Measurements from ENCODE around the gene PTP4A2.

The PTP4A2 gene

DNA sequence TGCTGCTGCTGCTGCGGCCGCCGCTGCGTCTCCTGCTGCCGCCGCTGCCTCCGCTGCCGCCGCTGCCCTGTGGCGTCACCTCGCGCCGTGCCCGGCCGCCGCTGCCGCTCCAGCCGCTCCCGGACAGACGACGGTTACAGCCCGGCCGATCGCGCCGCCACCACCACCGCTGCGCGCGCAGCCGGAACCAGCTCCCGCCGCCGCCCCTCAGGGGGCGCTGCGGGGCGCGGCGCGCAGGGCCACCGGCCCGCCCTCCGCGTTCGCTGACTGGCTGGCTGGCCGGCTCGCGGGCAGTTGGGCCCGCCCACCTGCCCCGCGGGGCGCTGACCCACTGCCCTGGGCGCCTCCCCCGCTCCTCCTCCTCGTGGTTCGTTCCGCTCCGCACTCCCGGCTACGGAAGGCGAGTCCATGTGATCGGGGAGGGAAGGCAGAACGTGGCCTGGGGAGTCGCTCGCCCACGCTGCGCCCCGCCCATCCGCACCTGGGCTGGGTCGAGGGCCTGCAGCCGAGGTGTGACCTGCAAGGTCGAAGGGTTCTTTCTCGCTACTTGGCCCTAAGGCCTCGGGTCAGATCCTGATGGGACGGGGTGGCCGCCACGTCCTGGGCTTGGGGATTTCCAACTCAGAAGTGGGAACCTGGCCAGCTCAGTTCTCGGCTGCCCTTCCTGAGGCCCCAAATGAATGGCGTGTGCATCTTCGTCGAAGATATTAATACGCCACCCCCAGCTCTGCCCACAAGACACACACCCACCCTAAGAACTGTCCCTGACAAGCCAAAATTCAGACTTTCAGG, at the start of gene PTP4A2:
Gene PTP4A2, minus strand, starts transcription at position 185 of the 792 bp plus-strand sequence. CDS start 19,303 bp downstream, outside the sequence.
- in situ Hi-C loops (cut with HindIII; ENCODE audit: low sequenced_read_pairs) = no loop called here
- peak; percentile 94 for DNase-seq (ENCODE audit: low read depth, low spot score)
- TF ChIP-seq, protein P1, sequence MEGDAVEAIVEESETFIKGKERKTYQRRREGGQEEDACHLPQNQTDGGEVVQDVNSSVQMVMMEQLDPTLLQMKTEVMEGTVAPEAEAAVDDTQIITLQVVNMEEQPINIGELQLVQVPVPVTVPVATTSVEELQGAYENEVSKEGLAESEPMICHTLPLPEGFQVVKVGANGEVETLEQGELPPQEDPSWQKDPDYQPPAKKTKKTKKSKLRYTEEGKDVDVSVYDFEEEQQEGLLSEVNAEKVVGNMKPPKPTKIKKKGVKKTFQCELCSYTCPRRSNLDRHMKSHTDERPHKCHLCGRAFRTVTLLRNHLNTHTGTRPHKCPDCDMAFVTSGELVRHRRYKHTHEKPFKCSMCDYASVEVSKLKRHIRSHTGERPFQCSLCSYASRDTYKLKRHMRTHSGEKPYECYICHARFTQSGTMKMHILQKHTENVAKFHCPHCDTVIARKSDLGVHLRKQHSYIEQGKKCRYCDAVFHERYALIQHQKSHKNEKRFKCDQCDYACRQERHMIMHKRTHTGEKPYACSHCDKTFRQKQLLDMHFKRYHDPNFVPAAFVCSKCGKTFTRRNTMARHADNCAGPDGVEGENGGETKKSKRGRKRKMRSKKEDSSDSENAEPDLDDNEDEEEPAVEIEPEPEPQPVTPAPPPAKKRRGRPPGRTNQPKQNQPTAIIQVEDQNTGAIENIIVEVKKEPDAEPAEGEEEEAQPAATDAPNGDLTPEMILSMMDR (IDR thresholded peaks at IDR 0.05; ENCODE audit: low read depth, low read length) = peak; percentile 34
- H3K4me3 ChIP-seq (ENCODE audit: low read depth, low read length) = peak within 1 kb of the TSS; percentile 60

DNA sequence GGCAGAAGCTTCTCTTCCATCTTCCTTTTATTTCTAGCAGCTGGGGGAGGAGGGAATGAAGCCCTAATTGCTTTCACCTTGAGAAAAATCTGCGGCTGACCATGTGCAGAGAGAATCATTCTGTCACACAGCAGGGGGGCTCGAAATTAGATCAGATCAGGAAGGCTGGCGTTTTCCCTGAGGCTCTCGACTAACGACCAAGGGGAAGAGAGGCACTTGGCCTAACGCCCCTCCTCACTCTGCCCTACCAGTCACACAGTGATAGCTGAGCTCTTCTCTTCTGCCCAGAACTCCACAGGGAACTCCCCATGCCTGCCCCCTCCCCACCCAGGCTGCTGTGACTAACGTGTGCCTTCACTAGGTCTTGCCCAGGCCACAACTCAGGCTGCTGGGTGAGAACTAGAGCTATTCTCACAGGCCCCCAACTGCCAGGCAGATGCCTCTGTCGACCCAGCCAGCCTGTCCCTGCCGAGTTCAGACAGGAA, 49.0 kb upstream of the PTP4A2 start:
- TF ChIP-seq, protein P1 (IDR thresholded peaks at IDR 0.05; ENCODE audit: low read depth, low read length) = no peak
- H3K4me3 ChIP-seq (ENCODE audit: low read depth, low read length) = no peak overlapping the region
- peak; percentile 30 for DNase-seq (ENCODE audit: low read depth, low spot score)
- in situ Hi-C loops (cut with HindIII; ENCODE audit: low sequenced_read_pairs) = no loop called here

DNA sequence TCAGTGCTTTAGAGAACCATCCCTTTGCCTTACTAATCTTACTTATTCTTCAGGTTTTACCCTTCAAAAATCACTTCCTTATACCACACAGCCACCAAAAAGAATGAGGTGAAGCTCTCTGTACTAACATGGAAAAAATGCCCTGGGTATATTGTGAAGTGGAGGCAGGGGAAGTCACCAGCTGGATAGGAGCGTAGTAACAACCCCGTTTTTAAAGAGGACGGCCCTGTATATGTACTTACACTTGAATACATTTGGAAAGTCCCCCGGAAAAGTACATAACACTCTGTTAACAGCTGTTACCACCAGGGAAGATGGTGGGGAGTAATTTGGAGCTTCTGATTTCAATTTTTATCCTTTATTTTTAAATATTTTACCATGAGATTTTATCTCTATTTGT, 47.3 kb upstream of the PTP4A2 start:
- in situ Hi-C loops (cut with HindIII; ENCODE audit: low sequenced_read_pairs) = no loop called here
- DNase-seq (ENCODE audit: low read depth, low spot score) = no peak
- H3K4me3 ChIP-seq (ENCODE audit: low read depth, low read length) = no peak overlapping the region
- TF ChIP-seq, protein P1 (IDR thresholded peaks at IDR 0.05; ENCODE audit: low read depth, low read length) = no peak

DNA sequence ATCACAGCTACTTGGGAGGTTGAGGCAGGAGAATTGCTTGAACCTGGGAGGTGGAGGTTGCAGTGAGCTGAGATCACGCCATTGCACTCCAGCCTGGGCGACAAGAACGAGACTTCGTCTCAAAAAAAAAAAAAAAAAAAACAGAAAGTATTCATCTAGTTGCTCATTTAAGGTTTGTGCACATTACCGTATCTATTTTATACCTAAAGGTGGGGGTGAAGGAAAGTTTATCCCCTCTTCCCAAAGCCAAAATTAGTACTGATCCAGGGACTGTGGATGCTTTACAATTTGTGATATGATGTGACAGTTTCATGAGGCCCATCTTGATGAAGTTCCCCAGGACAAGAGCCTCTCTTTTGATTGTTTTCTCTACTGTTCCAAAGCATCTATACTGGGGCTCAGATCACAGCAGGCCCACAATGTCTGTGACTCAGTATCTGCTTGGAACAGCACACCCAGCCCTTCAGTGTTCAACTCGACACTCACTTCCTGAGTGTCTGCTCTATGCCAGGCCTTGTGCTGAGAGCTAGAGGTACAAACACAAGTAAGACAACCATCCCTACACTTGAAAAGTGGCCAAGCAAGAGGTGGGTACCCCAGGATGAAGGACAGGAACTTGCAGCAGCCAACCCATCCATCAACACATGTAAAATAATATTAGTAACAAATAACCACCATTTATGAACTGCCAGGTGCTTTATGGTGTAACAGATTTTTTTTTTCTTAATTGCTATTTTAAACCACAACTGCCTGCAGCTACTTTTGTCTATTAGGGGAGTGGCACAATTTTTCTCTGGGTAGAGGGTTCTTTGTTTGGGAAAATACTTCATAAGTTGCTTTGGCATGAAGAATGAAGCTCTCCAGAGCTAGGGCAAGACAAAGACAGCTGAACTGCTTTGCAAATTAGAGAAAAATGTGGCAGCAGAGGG, 46.5 kb upstream of the PTP4A2 start:
- DNase-seq (ENCODE audit: low read depth, low spot score) = peak; percentile 57
- no peak overlapping the region for H3K4me3 ChIP-seq (ENCODE audit: low read depth, low read length)
- in situ Hi-C loops (cut with HindIII; ENCODE audit: low sequenced_read_pairs) = no loop called here
- TF ChIP-seq, protein P1 (IDR thresholded peaks at IDR 0.05; ENCODE audit: low read depth, low read length) = no peak

DNA sequence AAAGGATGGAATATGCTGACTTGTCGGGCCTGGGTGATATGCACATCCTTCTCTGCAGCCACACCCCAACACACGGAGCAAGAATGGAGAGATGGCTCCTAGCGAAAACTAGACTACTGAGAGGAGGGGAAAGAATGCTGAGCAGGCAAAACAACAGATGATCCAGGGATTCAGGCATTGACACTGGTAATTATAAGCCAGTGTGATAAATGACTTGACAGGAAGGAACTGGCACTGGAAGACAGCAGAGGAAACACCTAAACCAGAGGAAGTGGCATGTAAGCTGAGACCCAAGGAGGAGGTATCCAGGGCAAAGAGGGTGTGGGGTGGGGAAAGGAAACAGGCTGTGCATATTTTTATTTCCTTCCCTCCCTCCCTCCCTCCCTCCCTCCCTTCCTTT, 43.8 kb upstream of the PTP4A2 start:
- TF ChIP-seq, protein P1 (IDR thresholded peaks at IDR 0.05; ENCODE audit: low read depth, low read length) = no peak
- DNase-seq (ENCODE audit: low read depth, low spot score) = no peak
- in situ Hi-C loops (cut with HindIII; ENCODE audit: low sequenced_read_pairs) = no loop called here
- H3K4me3 ChIP-seq (ENCODE audit: low read depth, low read length) = no peak overlapping the region

DNA sequence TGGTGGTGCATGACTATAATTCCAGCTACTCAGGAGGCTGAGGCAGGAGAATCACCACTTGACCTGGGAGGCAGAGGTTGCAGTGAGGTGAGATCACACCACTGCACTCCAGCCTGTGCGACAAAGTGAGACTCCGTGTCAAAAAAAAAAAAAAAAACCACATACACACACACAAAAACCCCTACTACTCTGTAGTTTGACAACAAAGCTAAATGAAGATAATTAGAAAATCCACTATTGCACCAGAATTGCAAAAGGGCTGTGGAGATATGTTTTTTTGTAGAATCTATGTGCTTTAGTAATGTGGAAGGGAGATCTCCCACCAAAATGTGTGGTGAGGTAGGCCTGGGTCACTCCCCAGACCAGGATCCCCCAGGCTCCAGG, 43.3 kb upstream of the PTP4A2 start:
- TF ChIP-seq, protein P1 (IDR thresholded peaks at IDR 0.05; ENCODE audit: low read depth, low read length) = no peak
- no peak overlapping the region for H3K4me3 ChIP-seq (ENCODE audit: low read depth, low read length)
- in situ Hi-C loops (cut with HindIII; ENCODE audit: low sequenced_read_pairs) = no loop called here
- DNase-seq (ENCODE audit: low read depth, low spot score) = no peak
